Stomach (tissue), 9 donors: ENCODE results near the gene FBXO48. TPM values are rescaled to one million over a fixed set of nuclear protein-coding genes. Genes with fewer than 3 reads are reported as not detected.

Experiments
- DNase-seq, 2 donors: peaks; one replicate each; pipeline versions ENCODE4 v3.0.0 to v3.0.0-alpha.2; 2013 to 2019
- H3K27ac ChIP-seq, 5 donors: fragments of 200-600 bp in 4 of 5; sonication (generic) in 4 of 5; one replicate each; pipeline ENCODE4 v1.5.1; 2013 to 2019; ENCODE audit warnings: mild to moderate bottlenecking in 1 of 5, moderate library complexity in 1 of 5
- H3K27me3 ChIP-seq, 3 donors: fragments of 200-600 bp; sonication (generic); one replicate each; pipeline ENCODE4 v1.5.1; 2017 to 2019; ENCODE audit warnings: mixed run types in 1 of 3
- H3K36me3 ChIP-seq, 4 donors: fragments of 200-600 bp; sonication (generic); 1 replicate in 3 of 4; 2 replicates in 1 of 4; pipeline ENCODE4 v1.5.1; 2016 to 2019
- H3K4me1 ChIP-seq, 4 donors: fragments of 200-600 bp; sonication (generic); one replicate each; pipeline ENCODE4 v1.5.1; 2016 to 2019
- H3K4me3 ChIP-seq, 4 donors: fragments of 200-600 bp; sonication (generic) in 3 of 4; one replicate each; pipeline ENCODE4 v1.5.1; 2016 to 2019; ENCODE audit warnings: mild to moderate bottlenecking in 1 of 4
- H3K9me3 ChIP-seq, 4 donors: fragments of 200-600 bp; sonication (generic); one replicate each; pipeline ENCODE4 v1.5.1; 2016 to 2019
- CTCF ChIP-seq, 7 experiments: fragments of 450-650 bp in 4 of 7; fragments of 200-600 bp in 3 of 7; sonication (generic) in 3 of 7; IDR thresholded peaks; one replicate each; pipeline ENCODE4 v1.5.1; 2016 to 2019; ENCODE audit warnings: antibody characterized with exemption in 7 of 7, control low read depth in 2 of 7, mild to moderate bottlenecking in 1 of 7
- EP300 ChIP-seq: sonication (generic); formaldehyde crosslinking; IDR thresholded peaks from one replicate; pipeline ENCODE4 v1.6.1; 2017; ENCODE audit warnings: antibody characterized with exemption
- POLR2A ChIP-seq, 4 donors: fragments of 450-650 bp; IDR thresholded peaks; one replicate each; pipeline ENCODE4 v1.6.1; 2016; ENCODE audit warnings: antibody characterized with exemption in 4 of 4, control low read depth in 2 of 4, mild to moderate bottlenecking in 1 of 4, moderate library complexity in 1 of 4
- POLR2AphosphoS5 ChIP-seq, 3 donors: sonication (generic); formaldehyde crosslinking; IDR thresholded peaks; one replicate each; pipeline ENCODE4 v1.6.1; 2016; ENCODE audit warnings: antibody characterized with exemption in 3 of 3
- WGBS, 5 donors: extraction: QIAGEN DNeasy Blood & Tissue Kit in 3 of 5; methylation state at CpG; one replicate each; pipeline versions ENCODE4 v1.1.5 to v1.1.7; 2013 to 2018; 5-methylcytosine and 5-hydroxymethylcytosine counted together
- intact Hi-C: fragments of 100-400 bp; cut with DNase I; formaldehyde crosslinking; loops from one replicate; pipeline ENCODE4 v1.15.1; 2023; ENCODE audit warnings: low total_unique reads
- polyA plus RNA-seq, 3 donors: library from polyadenylated mRNA; stranded (reverse); fragments of 200-250 nt; gene quantifications; one replicate each; pipeline ENCODE4 v1.2.3, GENCODE V29; 2013
- total RNA-seq, 5 donors: library from RNA; depleted of rRNA; stranded (reverse); fragments of >200 nt; gene quantifications; one replicate each; pipeline versions ENCODE4 v1.1.0 to v1.2.3, GENCODE V29; 2014 to 2016
- donor health status: healthy with polysubstance abuse.
- donor health status: Bipolar disorder and iron deficiency.
- donor health status: healthy.

FBXO48 gene
- total and polyA plus RNA-seq, 8 donors = 0.43 to 1.2 (median 0.58) TPM; not detected in 1

- no peak for TF ChIP-seq POLR2AphosphoS5 (IDR thresholded peaks at IDR 0.05)
- Histone ChIP-seq H3K36me3 (no peaks in the 10 kb centered on the region), H3K4me1 (peaks cover 11 to 43% (median 17%) of the 10 kb centered on the region in 4 donors), H3K4me3 (no peak overlapping the region), H3K9me3 (no peaks in the 10 kb centered on the region), H3K27ac (no peak overlapping the region), H3K27me3 (no peaks in the 10 kb centered on the region)
- WGBS, 5 donors = 82 to 91% (median 90%) methylated on average over 7 of the region's 7 CpGs
- peak in 1 of 2 donors; percentile 26 for DNase-seq
- intact Hi-C loops = no loop called here
Observed at GRCh38 chr2:68429311-68429826, 37.7 kb downstream of the FBXO48 start.

GRCh38 chr2:68428746-68429145, 38.3 kb downstream of the FBXO48 start:
- no peak overlapping the region for H3K4me3 ChIP-seq
- peaks cover 11 to 43% (median 17%) of the 10 kb centered on the region in 4 donors for H3K4me1 ChIP-seq
- no peak overlapping the region for H3K27ac ChIP-seq
- peak in 1 of 2 donors; percentile 49 for DNase-seq
- H3K36me3 ChIP-seq = no peaks in the 10 kb centered on the region
- WGBS, 5 donors = 73 to 93% (median 78%) methylated on average over 1 of the region's 1 CpG
- H3K27me3 ChIP-seq = no peaks in the 10 kb centered on the region
- H3K9me3 ChIP-seq = no peaks in the 10 kb centered on the region
- intact Hi-C loops = no loop called here
- TF ChIP-seq EP300 (no peak), CTCF (IDR thresholded peaks at IDR 0.05) (no peak), POLR2A (IDR thresholded peaks at IDR 0.05) (no peak), POLR2AphosphoS5 (IDR thresholded peaks at IDR 0.05) (no peak)

- DNase-seq = peak in 1 of 2 donors; percentile 24
- Histone ChIP-seq H3K9me3 (no peaks in the 10 kb centered on the region), H3K4me1 (peaks cover 5 to 37% (median 11%) of the 10 kb centered on the region in 4 donors), H3K4me3 (no peak overlapping the region), H3K27me3 (no peaks in the 10 kb centered on the region), H3K36me3 (no peaks in the 10 kb centered on the region), H3K27ac (no peak overlapping the region)
- intact Hi-C loops = no loop called here
- TF ChIP-seq POLR2A (IDR thresholded peaks at IDR 0.05) (no peak), EP300 (no peak), CTCF (IDR thresholded peaks at IDR 0.05) (no peak)
- WGBS, 5 donors = 68 to 82% (median 79%) methylated on average over 4 of the region's 4 CpGs
Observed at GRCh38 chr2:68428126-68428525, 39.0 kb downstream of the FBXO48 start.

- Histone ChIP-seq H3K27ac (peak overlapping the region in 1 of 5 donors; percentile 5), H3K9me3 (no peaks in the 10 kb centered on the region), H3K36me3 (no peaks in the 10 kb centered on the region), H3K27me3 (no peaks in the 10 kb centered on the region), H3K4me1 (peaks cover 0 to 37% (median 6%) of the 10 kb centered on the region in 4 donors), H3K4me3 (no peak overlapping the region)
- DNase-seq = peak in 1 of 2 donors; percentile 23
- intact Hi-C loops = no loop called here
- WGBS, 5 donors = 62 to 77% (median 72%) methylated on average over 10 of the region's 10 CpGs
- TF ChIP-seq EP300 (no peak), CTCF (IDR thresholded peaks at IDR 0.05) (no peak), POLR2AphosphoS5 (IDR thresholded peaks at IDR 0.05) (no peak), POLR2A (IDR thresholded peaks at IDR 0.05) (no peak)
Observed at GRCh38 chr2:68426848-68427579, 40.1 kb downstream of the FBXO48 start.

- H3K4me3 ChIP-seq = no peak overlapping the region
- peak overlapping the region in 1 of 5 donors; percentile 5 for H3K27ac ChIP-seq
- no peaks in the 10 kb centered on the region for H3K27me3 ChIP-seq
- no peaks in the 10 kb centered on the region for H3K9me3 ChIP-seq
- intact Hi-C loops = no loop called here
- peaks cover 0 to 37% (median 6%) of the 10 kb centered on the region in 4 donors for H3K4me1 ChIP-seq
- 81 to 97% (median 83%) methylated on average over 1 of the region's 1 CpG for WGBS, 5 donors
- no peaks in the 10 kb centered on the region for H3K36me3 ChIP-seq
- DNase-seq = no peak
- TF ChIP-seq EP300 (no peak), CTCF (IDR thresholded peaks at IDR 0.05) (no peak), POLR2A (IDR thresholded peaks at IDR 0.05) (no peak), POLR2AphosphoS5 (IDR thresholded peaks at IDR 0.05) (no peak)
Observed at GRCh38 chr2:68426446-68426845, 40.6 kb downstream of the FBXO48 start.
